ENCODE data around the gene ATRIP.

Gene ATRIP

GRCh38 chr3:48405343-48405881 lies 41.1 kb upstream of the ATRIP start:
- peaks cover 7% of the 10 kb centered on the region for H3K36me3 ChIP-seq (ENCODE audit: control insufficient read depth, insufficient read depth, low read length)
- H3K4me3 ChIP-seq (ENCODE audit: low read length), result no peak overlapping the region
- H3K27me3 ChIP-seq (ENCODE audit: control insufficient read depth, insufficient read depth, low read length), result no peaks in the 10 kb centered on the region
- H3K9ac ChIP-seq (ENCODE audit: low read length), result no peak overlapping the region
- no peaks in the 10 kb centered on the region for H3K9me3 ChIP-seq (ENCODE audit: control insufficient read depth, low read length)
- no peaks in the 10 kb centered on the region for H3K4me1 ChIP-seq (ENCODE audit: control insufficient read depth, insufficient read depth, low read length)

GRCh38 chr3:48405971-48406370 lies 40.6 kb upstream of the ATRIP start:
- no peak overlapping the region for H3K4me3 ChIP-seq (ENCODE audit: low read length)
- no peaks in the 10 kb centered on the region for H3K27me3 ChIP-seq (ENCODE audit: control insufficient read depth, insufficient read depth, low read length)
- no peaks in the 10 kb centered on the region for H3K9me3 ChIP-seq (ENCODE audit: control insufficient read depth, low read length)
- no peak overlapping the region for H3K9ac ChIP-seq (ENCODE audit: low read length)
- H3K36me3 ChIP-seq (ENCODE audit: control insufficient read depth, insufficient read depth, low read length), result peaks cover 12% of the 10 kb centered on the region
- H3K4me1 ChIP-seq (ENCODE audit: control insufficient read depth, insufficient read depth, low read length), result no peaks in the 10 kb centered on the region

DNA sequence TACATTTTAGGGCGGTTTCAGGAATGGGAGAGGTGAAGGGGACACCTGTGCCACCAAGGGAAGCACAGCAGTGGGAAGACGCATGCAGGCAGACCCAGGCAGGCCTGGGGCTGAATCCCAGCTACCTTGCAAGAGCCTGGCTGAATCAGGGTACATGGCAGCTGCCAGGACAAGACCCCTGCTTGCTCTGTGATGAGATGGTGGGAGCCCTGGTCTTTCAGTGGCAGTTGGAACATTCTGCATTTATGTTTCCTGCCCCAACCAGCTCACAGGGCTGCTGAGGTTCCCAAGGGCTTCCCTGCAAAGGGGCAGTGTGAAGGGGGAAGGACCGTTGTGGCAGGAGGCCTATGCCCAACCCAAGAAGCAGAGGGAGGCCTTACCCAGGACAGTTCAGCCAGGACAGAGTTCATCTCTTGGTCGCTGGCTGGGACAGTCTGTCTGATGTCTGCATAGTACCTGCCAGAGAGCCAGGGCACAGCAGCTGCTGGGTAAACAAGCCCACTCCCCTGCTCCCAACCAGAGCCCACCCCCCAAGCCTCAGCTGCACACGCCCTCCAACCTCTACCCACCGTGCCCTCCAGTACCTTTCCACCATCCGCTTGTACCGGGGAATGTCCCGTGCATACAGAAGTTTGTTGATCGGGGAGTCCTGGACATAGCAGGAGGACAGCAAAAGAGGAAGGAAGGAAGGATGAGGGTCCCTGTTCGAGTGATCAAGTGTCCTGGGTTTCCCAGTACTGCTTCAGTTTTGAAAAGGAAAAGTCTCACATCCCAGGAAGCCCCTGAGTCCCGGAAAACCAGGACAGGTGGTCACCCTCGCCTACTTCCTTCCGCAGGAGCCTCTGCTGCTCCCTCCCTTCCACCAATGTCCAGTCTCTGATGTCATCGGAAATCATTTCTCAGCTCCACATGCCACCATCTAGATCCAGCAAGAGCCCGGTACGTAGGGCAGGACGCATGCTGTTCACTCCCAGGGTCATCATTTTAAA lies 39.8 kb upstream of the ATRIP start:
- peaks cover 15% of the 10 kb centered on the region for H3K36me3 ChIP-seq (ENCODE audit: control insufficient read depth, insufficient read depth, low read length)
- no peak overlapping the region for H3K4me3 ChIP-seq (ENCODE audit: low read length)
- H3K4me1 ChIP-seq (ENCODE audit: control insufficient read depth, insufficient read depth, low read length), result no peaks in the 10 kb centered on the region
- no peaks in the 10 kb centered on the region for H3K9me3 ChIP-seq (ENCODE audit: control insufficient read depth, low read length)
- H3K9ac ChIP-seq (ENCODE audit: low read length), result no peak overlapping the region
- H3K27me3 ChIP-seq (ENCODE audit: control insufficient read depth, insufficient read depth, low read length), result no peaks in the 10 kb centered on the region

DNA sequence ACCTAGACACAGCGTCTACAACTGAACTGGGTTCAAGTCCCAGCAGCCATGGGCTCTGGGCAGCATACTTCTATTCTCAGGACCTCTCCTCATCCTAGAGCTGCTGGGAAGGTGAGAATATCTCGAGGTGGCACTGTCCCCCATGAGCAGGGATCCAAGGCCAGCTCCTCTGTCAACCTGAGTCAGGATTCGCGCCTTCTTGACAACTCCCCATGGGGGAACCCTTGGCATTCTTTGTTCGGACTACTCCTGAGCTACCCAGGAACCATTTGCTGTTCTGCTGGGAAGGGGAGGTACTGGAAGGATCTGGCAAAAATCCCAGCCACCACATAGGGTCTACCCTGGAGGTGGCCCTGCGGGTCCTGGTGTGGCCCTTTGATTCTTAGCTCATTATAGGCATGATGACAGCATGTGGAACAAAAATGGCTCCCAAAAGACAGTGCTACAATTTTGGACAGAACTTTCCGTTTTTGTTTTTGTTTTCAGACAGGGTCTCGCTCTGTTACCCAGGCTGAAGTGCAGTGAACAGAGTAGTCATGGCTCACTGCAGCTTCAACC lies 38.9 kb upstream of the ATRIP start:
- no peaks in the 10 kb centered on the region for H3K4me1 ChIP-seq (ENCODE audit: control insufficient read depth, insufficient read depth, low read length)
- peaks cover 22% of the 10 kb centered on the region for H3K36me3 ChIP-seq (ENCODE audit: control insufficient read depth, insufficient read depth, low read length)
- H3K9ac ChIP-seq (ENCODE audit: low read length), result no peak overlapping the region
- H3K4me3 ChIP-seq (ENCODE audit: low read length), result no peak overlapping the region
- H3K9me3 ChIP-seq (ENCODE audit: control insufficient read depth, low read length), result no peaks in the 10 kb centered on the region
- no peaks in the 10 kb centered on the region for H3K27me3 ChIP-seq (ENCODE audit: control insufficient read depth, insufficient read depth, low read length)

GRCh38 chr3:48408823-48409281 lies 37.7 kb upstream of the ATRIP start:
- Histone ChIP-seq H3K9ac (ENCODE audit: low read length) (no peak overlapping the region), H3K9me3 (ENCODE audit: control insufficient read depth, low read length) (no peaks in the 10 kb centered on the region), H3K4me3 (ENCODE audit: low read length) (no peak overlapping the region), H3K4me1 (ENCODE audit: control insufficient read depth, insufficient read depth, low read length) (no peaks in the 10 kb centered on the region), H3K36me3 (ENCODE audit: control insufficient read depth, insufficient read depth, low read length) (peaks cover 22% of the 10 kb centered on the region), H3K27me3 (ENCODE audit: control insufficient read depth, insufficient read depth, low read length) (no peaks in the 10 kb centered on the region)

- H3K4me3 ChIP-seq (ENCODE audit: low read length), result no peak overlapping the region
- H3K9me3 ChIP-seq (ENCODE audit: control insufficient read depth, low read length), result no peaks in the 10 kb centered on the region
- no peaks in the 10 kb centered on the region for H3K27me3 ChIP-seq (ENCODE audit: control insufficient read depth, insufficient read depth, low read length)
- H3K9ac ChIP-seq (ENCODE audit: low read length), result no peak overlapping the region
- peaks cover 24% of the 10 kb centered on the region for H3K36me3 ChIP-seq (ENCODE audit: control insufficient read depth, insufficient read depth, low read length)
- H3K4me1 ChIP-seq (ENCODE audit: control insufficient read depth, insufficient read depth, low read length), result no peaks in the 10 kb centered on the region
Observed at GRCh38 chr3:48409291-48410201, 37.0 kb upstream of the ATRIP start.

GRCh38 chr3:48410205-48411040 lies 36.1 kb upstream of the ATRIP start:
- H3K9ac ChIP-seq (ENCODE audit: low read length), result no peak overlapping the region
- peaks cover 33% of the 10 kb centered on the region for H3K36me3 ChIP-seq (ENCODE audit: control insufficient read depth, insufficient read depth, low read length)
- no peaks in the 10 kb centered on the region for H3K4me1 ChIP-seq (ENCODE audit: control insufficient read depth, insufficient read depth, low read length)
- H3K27me3 ChIP-seq (ENCODE audit: control insufficient read depth, insufficient read depth, low read length), result no peaks in the 10 kb centered on the region
- no peaks in the 10 kb centered on the region for H3K9me3 ChIP-seq (ENCODE audit: control insufficient read depth, low read length)
- no peak overlapping the region for H3K4me3 ChIP-seq (ENCODE audit: low read length)

- Histone ChIP-seq H3K36me3 (ENCODE audit: control insufficient read depth, insufficient read depth, low read length) (peaks cover 38% of the 10 kb centered on the region), H3K9me3 (ENCODE audit: control insufficient read depth, low read length) (no peaks in the 10 kb centered on the region), H3K27me3 (ENCODE audit: control insufficient read depth, insufficient read depth, low read length) (no peaks in the 10 kb centered on the region), H3K4me3 (ENCODE audit: low read length) (no peak overlapping the region), H3K9ac (ENCODE audit: low read length) (no peak overlapping the region), H3K4me1 (ENCODE audit: control insufficient read depth, insufficient read depth, low read length) (no peaks in the 10 kb centered on the region)
Observed at GRCh38 chr3:48411041-48411588, 35.4 kb upstream of the ATRIP start.

DNA sequence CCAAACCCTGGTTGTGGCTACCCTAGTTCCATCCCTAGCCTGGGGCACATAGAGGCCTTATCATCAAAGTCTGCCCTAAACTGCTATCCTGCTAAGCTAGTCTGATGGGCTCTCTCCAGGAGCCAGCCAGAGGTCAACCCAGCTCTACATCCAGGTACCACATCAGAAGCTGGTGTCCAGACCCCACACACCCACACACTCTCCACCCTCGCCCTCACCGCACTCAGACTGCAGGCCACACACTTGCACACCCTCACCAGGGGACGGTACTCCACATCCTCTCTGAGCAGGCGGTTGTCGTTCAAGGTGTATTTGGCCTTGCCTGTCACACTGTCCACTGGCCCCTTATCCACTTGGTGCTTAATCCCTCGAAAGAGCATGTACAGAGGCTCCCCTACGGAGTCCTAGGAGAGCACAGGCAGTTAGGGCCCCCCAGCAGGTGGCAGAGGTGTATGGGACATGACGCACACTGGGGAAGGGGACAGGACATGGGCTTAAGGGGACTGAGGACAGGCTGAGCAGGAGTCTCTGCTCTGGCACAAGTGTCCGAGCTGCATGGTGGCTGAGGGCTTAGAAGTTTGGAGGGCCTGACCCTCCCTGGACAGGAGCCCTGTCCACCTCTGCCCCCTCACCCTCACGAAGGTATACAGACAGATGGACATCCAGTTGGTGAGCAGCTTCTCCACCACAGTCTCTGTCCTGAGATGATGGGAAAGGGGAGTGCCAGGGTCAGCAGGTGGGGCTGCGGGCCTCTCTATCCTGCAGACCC lies 34.7 kb upstream of the ATRIP start:
- H3K4me1 ChIP-seq (ENCODE audit: control insufficient read depth, insufficient read depth, low read length), result no peaks in the 10 kb centered on the region
- no peaks in the 10 kb centered on the region for H3K9me3 ChIP-seq (ENCODE audit: control insufficient read depth, low read length)
- no peak overlapping the region for H3K9ac ChIP-seq (ENCODE audit: low read length)
- H3K4me3 ChIP-seq (ENCODE audit: low read length), result no peak overlapping the region
- no peaks in the 10 kb centered on the region for H3K27me3 ChIP-seq (ENCODE audit: control insufficient read depth, insufficient read depth, low read length)
- H3K36me3 ChIP-seq (ENCODE audit: control insufficient read depth, insufficient read depth, low read length), result peaks cover 40% of the 10 kb centered on the region

DNA sequence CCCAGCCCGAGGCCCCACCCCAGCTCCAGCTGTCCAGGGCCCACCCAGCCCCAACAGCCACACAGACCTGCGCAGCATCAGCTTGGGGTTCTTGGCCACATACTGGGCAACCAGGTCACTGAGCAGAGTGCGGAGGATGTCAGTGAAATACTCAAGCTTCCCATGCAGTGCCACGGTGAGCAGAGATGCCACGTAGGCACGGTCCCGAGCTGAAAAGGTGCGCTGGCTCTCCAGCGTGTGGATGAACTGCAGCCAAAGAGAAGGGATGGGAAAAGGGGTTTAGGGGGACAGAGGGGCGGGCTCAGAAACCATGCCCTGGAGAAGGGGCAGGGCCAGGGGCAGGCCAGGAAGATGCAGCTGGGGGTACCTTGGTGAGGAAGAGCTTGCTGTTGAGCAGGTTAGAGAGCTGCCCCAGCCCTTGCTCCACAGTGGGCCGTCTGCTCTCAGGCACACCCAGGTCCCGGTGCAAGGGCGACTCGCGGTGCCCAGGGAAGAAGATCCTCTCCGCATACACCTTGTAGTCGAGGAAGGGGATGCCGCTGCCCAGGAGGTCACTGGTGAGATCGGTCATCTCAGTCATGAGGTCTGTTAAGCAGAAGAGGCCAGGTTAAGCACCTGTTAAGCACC lies 34.0 kb upstream of the ATRIP start:
- no peak overlapping the region for H3K4me3 ChIP-seq (ENCODE audit: low read length)
- no peaks in the 10 kb centered on the region for H3K9me3 ChIP-seq (ENCODE audit: control insufficient read depth, low read length)
- no peaks in the 10 kb centered on the region for H3K4me1 ChIP-seq (ENCODE audit: control insufficient read depth, insufficient read depth, low read length)
- no peaks in the 10 kb centered on the region for H3K27me3 ChIP-seq (ENCODE audit: control insufficient read depth, insufficient read depth, low read length)
- H3K36me3 ChIP-seq (ENCODE audit: control insufficient read depth, insufficient read depth, low read length), result peaks cover 43% of the 10 kb centered on the region
- H3K9ac ChIP-seq (ENCODE audit: low read length), result no peak overlapping the region

Data from mucosa of stomach (tissue), 1 donor.